Measurements from ENCODE around the gene NEURL3.

- TF ChIP-seq EZH2 (IDR thresholded peaks at IDR 0.05; ENCODE audit: insufficient read depth, poor library complexity, severe bottlenecking) = no peak
- TF ChIP-seq EZH2phosphoT487 (IDR thresholded peaks at IDR 0.05; ENCODE audit: insufficient read depth, low read depth) = no peak
Observed at GRCh38 chr2:96546321-96546720, 41.2 kb upstream of the NEURL3 start.

Measured in GM23248 (cell line).